ENCODE data around the gene ABCC1.

The ABCC1 gene

DNA sequence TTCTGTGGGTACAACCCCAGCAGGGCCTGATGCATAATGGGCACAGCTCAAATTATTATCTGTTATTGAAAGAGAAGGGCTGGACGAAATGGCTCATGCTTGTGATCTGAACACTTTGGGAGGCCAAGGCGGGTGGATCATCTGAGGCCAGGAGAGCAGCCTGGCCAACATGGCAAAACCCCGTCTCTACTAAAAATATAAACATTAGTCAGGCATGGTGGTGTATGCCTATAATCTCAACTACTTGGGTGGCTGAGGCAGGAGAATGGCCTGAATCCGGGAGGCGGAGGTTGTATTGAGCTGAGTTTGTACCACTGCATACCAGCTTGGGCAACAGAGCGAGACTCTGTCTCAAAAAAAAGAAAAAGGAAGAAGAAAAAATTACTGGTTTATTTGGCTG lies 100.7 kb downstream of the ABCC1 start:
- Histone ChIP-seq H3K27me3 (ENCODE audit: insufficient read depth, insufficient read length) (no peaks in the 10 kb centered on the region), H3K9me3 (ENCODE audit: insufficient read depth, low read length) (no peaks in the 10 kb centered on the region), H3K9ac (ENCODE audit: insufficient read length, low read depth) (no peak overlapping the region), H3K4me3 (ENCODE audit: insufficient read length, low read depth) (no peak overlapping the region), H3K4me1 (ENCODE audit: insufficient read depth, insufficient read length) (no peaks in the 10 kb centered on the region), H3K36me3 (ENCODE audit: insufficient read depth, insufficient read length, low read length) (peaks cover 79% of the 10 kb centered on the region)
- DNase-seq (ENCODE audit: low read depth, low spot score) = no peak
- TF ChIP-seq ZNF274 (IDR thresholded peaks at IDR 0.05; ENCODE audit: low read depth, low read length) (no peak), YY1 (IDR thresholded peaks at IDR 0.05; ENCODE audit: insufficient read depth, insufficient read length) (no peak), SUZ12 (IDR thresholded peaks at IDR 0.05; ENCODE audit: extremely low read depth, insufficient read depth, insufficient read length) (no peak)

DNA sequence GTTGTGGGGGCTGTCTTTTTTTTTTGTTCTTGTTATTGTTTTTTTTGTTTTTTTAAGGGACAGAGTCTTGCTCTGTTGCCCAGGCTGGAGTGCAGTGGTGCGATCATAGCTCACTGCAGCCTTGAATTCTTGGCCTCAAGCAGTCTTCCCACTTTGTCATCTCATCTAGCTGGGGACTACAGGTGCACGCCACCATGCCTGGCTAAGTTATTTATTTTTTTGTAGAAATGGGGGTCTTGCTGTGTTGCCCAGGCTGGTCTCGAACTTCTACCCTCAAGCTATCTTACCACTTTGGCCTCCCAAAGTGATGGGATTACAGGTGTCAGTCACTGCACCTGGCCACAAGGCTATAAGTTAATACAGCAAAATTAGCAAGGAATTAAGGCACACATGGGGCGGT lies 101.7 kb downstream of the ABCC1 start:
- peaks cover 78% of the 10 kb centered on the region for H3K36me3 ChIP-seq (ENCODE audit: insufficient read depth, insufficient read length, low read length)
- H3K4me1 ChIP-seq (ENCODE audit: insufficient read depth, insufficient read length) = no peaks in the 10 kb centered on the region
- H3K9me3 ChIP-seq (ENCODE audit: insufficient read depth, low read length) = no peaks in the 10 kb centered on the region
- TF ChIP-seq YY1 (IDR thresholded peaks at IDR 0.05; ENCODE audit: insufficient read depth, insufficient read length) = no peak
- TF ChIP-seq ZNF274 (IDR thresholded peaks at IDR 0.05; ENCODE audit: low read depth, low read length) = no peak
- TF ChIP-seq SUZ12 (IDR thresholded peaks at IDR 0.05; ENCODE audit: extremely low read depth, insufficient read depth, insufficient read length) = no peak
- H3K4me3 ChIP-seq (ENCODE audit: insufficient read length, low read depth) = no peak overlapping the region
- no peaks in the 10 kb centered on the region for H3K27me3 ChIP-seq (ENCODE audit: insufficient read depth, insufficient read length)
- H3K9ac ChIP-seq (ENCODE audit: insufficient read length, low read depth) = no peak overlapping the region
- DNase-seq (ENCODE audit: low read depth, low spot score) = no peak

DNA sequence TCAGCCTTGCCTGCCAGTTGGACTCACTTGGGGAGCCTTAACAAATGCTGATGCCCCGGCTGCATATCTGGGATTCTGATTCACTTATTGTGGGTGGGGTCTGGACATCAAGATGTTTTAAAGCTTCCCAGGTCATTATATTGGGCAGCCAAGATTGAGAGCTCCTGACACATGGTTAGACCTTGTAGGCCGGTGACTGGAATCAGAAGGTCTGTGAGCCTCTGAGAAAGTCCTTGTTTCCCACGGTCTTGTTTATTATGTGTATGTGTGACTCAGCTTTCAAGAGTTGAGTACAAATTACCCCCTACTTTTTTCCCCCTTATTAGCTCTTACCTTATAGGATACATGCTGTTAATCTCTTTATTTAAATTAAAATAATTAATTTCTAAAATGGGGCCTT lies 103.5 kb downstream of the ABCC1 start:
- Histone ChIP-seq H3K9me3 (ENCODE audit: insufficient read depth, low read length) (no peaks in the 10 kb centered on the region), H3K27me3 (ENCODE audit: insufficient read depth, insufficient read length) (no peaks in the 10 kb centered on the region), H3K9ac (ENCODE audit: insufficient read length, low read depth) (no peak overlapping the region), H3K4me3 (ENCODE audit: insufficient read length, low read depth) (no peak overlapping the region), H3K4me1 (ENCODE audit: insufficient read depth, insufficient read length) (no peaks in the 10 kb centered on the region), H3K36me3 (ENCODE audit: insufficient read depth, insufficient read length, low read length) (peaks cover 80% of the 10 kb centered on the region)
- TF ChIP-seq ZNF274 (IDR thresholded peaks at IDR 0.05; ENCODE audit: low read depth, low read length) = no peak
- no peak for TF ChIP-seq SUZ12 (IDR thresholded peaks at IDR 0.05; ENCODE audit: extremely low read depth, insufficient read depth, insufficient read length)
- TF ChIP-seq YY1 (IDR thresholded peaks at IDR 0.05; ENCODE audit: insufficient read depth, insufficient read length) = no peak
- no peak for DNase-seq (ENCODE audit: low read depth, low spot score)

DNA sequence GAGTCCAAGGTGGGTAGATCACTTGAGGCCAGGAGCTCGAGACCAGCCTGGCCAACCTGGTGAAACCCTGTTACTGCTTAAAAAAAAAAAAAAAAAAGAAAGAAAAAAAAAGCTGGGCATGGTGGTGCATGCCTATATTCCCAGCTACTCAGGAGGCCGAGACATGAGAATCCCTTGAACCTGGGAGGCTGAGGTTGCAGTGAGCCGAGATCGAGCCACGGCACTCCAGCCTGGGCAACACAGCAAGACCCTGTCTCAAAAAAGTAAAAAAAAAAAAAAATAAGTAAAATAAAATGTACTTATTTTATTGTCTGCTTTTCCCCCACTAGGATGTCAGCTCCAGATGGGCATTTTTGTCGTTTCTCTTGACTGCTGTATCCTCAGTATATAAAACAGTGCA lies 107.7 kb downstream of the ABCC1 start:
- DNase-seq (ENCODE audit: low read depth, low spot score) = no peak
- no peaks in the 10 kb centered on the region for H3K4me1 ChIP-seq (ENCODE audit: insufficient read depth, insufficient read length)

DNA sequence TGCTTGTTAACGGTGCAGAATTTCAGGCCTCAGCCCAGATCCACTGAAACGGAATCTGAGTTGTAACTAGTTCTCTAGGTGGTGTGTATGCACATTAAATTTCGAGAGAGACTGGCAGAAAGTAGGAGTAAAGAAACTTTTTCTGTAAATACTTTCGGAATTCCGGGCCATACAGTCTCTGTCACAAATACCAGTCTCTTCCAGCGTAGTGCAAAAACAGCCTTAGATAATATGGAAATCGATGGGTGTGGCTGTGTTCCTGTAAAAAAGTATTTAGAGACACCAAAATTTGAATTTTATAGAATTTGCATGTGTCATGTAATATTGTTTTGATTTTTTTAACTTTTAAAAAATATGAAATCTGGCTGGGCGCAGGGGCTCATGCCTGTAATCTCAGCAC lies 109.7 kb downstream of the ABCC1 start:
- no peak for TF ChIP-seq SUZ12 (IDR thresholded peaks at IDR 0.05; ENCODE audit: extremely low read depth, insufficient read depth, insufficient read length)
- no peak for TF ChIP-seq YY1 (IDR thresholded peaks at IDR 0.05; ENCODE audit: insufficient read depth, insufficient read length)
- TF ChIP-seq ZNF274 (IDR thresholded peaks at IDR 0.05; ENCODE audit: low read depth, low read length) = no peak

More for the DNA sequence above, 107.7 kb downstream of the ABCC1 start:
- Histone ChIP-seq H3K27me3 (ENCODE audit: insufficient read depth, insufficient read length) (no peaks in the 10 kb centered on the region), H3K9ac (ENCODE audit: insufficient read length, low read depth) (no peak overlapping the region), H3K9me3 (ENCODE audit: insufficient read depth, low read length) (no peaks in the 10 kb centered on the region), H3K4me3 (ENCODE audit: insufficient read length, low read depth) (no peak overlapping the region), H3K36me3 (ENCODE audit: insufficient read depth, insufficient read length, low read length) (peaks cover 80% of the 10 kb centered on the region)
- TF ChIP-seq ZNF274 (IDR thresholded peaks at IDR 0.05; ENCODE audit: low read depth, low read length) (no peak), SUZ12 (IDR thresholded peaks at IDR 0.05; ENCODE audit: extremely low read depth, insufficient read depth, insufficient read length) (no peak), YY1 (IDR thresholded peaks at IDR 0.05; ENCODE audit: insufficient read depth, insufficient read length) (no peak)

DNA sequence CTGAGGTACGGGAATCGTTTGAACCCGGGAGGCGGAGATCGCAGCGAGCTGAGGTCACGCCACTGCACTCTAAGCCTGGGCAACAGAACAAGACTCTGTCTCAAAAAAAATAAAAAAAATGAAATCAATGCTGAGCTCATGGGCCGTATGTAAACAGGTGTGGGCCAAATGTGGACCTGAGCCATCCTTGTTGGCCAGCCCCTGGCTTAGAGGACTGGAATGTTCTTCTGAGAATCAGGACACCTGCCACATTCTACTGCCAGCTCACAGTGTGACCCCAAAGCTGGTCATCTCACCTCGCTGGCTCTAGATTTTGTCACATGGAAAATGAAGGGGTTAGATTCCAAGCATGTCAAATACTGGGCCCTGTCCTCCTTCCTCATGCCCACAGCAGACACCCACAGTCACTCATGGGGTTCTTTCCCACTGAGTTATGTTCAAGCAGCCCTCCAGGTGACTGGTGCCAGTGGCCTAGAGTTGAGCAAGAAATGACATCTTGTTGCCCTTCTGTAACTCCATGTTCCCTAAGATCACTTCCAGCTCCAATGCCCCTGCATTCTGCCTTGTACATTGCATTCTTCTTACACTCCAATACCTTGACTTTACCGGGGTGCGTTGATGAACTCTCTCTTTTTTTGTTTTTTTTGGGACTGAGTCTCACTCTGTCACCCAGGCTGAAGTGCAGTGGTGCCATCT lies 110.6 kb downstream of the ABCC1 start:
- Histone ChIP-seq H3K9me3 (ENCODE audit: insufficient read depth, low read length) (no peaks in the 10 kb centered on the region), H3K9ac (ENCODE audit: insufficient read length, low read depth) (no peak overlapping the region), H3K36me3 (ENCODE audit: insufficient read depth, insufficient read length, low read length) (peaks cover 77% of the 10 kb centered on the region), H3K4me1 (ENCODE audit: insufficient read depth, insufficient read length) (no peaks in the 10 kb centered on the region), H3K4me3 (ENCODE audit: insufficient read length, low read depth) (no peak overlapping the region), H3K27me3 (ENCODE audit: insufficient read depth, insufficient read length) (no peaks in the 10 kb centered on the region)
- no peak for DNase-seq (ENCODE audit: low read depth, low spot score)
- no peak for TF ChIP-seq SUZ12 (IDR thresholded peaks at IDR 0.05; ENCODE audit: extremely low read depth, insufficient read depth, insufficient read length)

More for the DNA sequence above, 109.7 kb downstream of the ABCC1 start:
- Histone ChIP-seq H3K4me1 (ENCODE audit: insufficient read depth, insufficient read length) (no peaks in the 10 kb centered on the region), H3K4me3 (ENCODE audit: insufficient read length, low read depth) (no peak overlapping the region), H3K9ac (ENCODE audit: insufficient read length, low read depth) (no peak overlapping the region), H3K36me3 (ENCODE audit: insufficient read depth, insufficient read length, low read length) (peaks cover 80% of the 10 kb centered on the region), H3K9me3 (ENCODE audit: insufficient read depth, low read length) (no peaks in the 10 kb centered on the region), H3K27me3 (ENCODE audit: insufficient read depth, insufficient read length) (no peaks in the 10 kb centered on the region)
- DNase-seq (ENCODE audit: low read depth, low spot score) = no peak

DNA sequence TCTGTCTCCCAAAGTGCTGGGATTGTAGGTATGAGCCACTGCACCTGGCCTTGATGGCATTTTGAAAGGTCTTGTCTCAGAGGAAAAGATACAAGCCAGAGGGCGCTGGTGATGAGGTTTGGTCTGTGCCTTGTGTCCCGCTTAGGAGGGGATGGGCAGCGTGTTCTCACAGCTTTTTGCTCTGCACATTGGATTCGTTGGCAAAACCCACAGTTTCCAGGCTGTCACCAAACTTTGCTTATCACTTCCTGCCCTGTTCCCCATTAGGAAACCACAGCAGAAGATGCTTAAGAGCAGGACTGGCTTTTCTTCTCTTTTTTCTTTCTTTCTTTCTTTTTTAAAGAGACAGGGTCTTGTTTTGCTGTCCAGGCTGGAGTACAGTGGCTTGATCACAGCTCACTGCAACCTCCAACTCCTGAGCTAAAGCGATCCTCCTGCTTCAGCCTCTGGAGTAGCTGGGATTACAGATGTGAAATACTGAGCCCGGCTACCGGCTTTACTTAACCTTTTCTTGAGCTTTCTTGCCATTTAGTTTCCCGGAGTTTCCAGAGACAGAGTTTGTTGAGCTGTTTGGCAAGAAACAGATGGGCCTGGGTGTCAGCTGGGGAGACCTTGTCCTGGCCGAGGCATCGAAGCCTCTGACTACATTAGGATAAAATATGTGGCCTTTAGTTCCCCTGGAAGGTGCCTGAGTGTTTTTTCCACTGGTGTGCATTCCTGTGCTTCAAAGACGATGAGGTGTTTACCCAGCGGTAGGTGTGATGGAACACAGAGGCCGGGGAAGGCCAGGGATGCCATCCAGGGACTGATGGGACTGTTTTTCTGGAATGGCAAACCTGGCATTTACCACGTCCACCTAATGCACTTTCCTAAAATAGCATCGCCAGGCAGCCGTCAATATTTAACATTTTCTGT lies 112.9 kb downstream of the ABCC1 start:
- DNase-seq (ENCODE audit: low read depth, low spot score) = no peak
- peaks cover 68% of the 10 kb centered on the region for H3K36me3 ChIP-seq (ENCODE audit: insufficient read depth, insufficient read length, low read length)
- H3K9me3 ChIP-seq (ENCODE audit: insufficient read depth, low read length) = no peaks in the 10 kb centered on the region
- no peak overlapping the region for H3K9ac ChIP-seq (ENCODE audit: insufficient read length, low read depth)
- H3K4me1 ChIP-seq (ENCODE audit: insufficient read depth, insufficient read length) = no peaks in the 10 kb centered on the region
- no peak for TF ChIP-seq YY1 (IDR thresholded peaks at IDR 0.05; ENCODE audit: insufficient read depth, insufficient read length)
- no peak for TF ChIP-seq SUZ12 (IDR thresholded peaks at IDR 0.05; ENCODE audit: extremely low read depth, insufficient read depth, insufficient read length)
- no peak for TF ChIP-seq ZNF274 (IDR thresholded peaks at IDR 0.05; ENCODE audit: low read depth, low read length)
- no peaks in the 10 kb centered on the region for H3K27me3 ChIP-seq (ENCODE audit: insufficient read depth, insufficient read length)
- H3K4me3 ChIP-seq (ENCODE audit: insufficient read length, low read depth) = no peak overlapping the region

Data from NT2/D1 (cell line).